Thymus (tissue), 2 donors: ENCODE data around the gene SRD5A1. TPM values are rescaled to one million over a fixed set of nuclear protein-coding genes. Genes with fewer than 3 reads are reported as not detected.

Experiments
- polyA plus RNA-seq: library from polyadenylated mRNA; stranded (reverse); fragments of 200-250 nt; gene quantifications from one replicate; pipeline ENCODE4 v1.2.3, GENCODE V29; 2013
- total RNA-seq: library from RNA; stranded (reverse); fragments of 120-200 nt; gene quantifications from one replicate; pipeline ENCODE4 v1.2.4, GENCODE V29; 2013
- donor health status: healthy.

The SRD5A1 gene
- total and polyA plus RNA-seq, 2 donors: 6.9 to 10.2 TPM

Other genes with a start within 250 kb of the SRD5A1 start
- 0.42 TPM for gene UBE2QL1, start 184.6 kb upstream of the SRD5A1 start, total RNA-seq
- 1.1 TPM for gene UBE2QL1, start 184.6 kb upstream of the SRD5A1 start, polyA plus RNA-seq
- gene NSUN2, start 396 bp upstream of the SRD5A1 start, total RNA-seq: 43.9 TPM
- 68.1 TPM for gene NSUN2, start 396 bp upstream of the SRD5A1 start, polyA plus RNA-seq
- gene TENT4A, start 80.0 kb downstream of the SRD5A1 start, total RNA-seq: 8.4 TPM
- gene TENT4A, start 80.0 kb downstream of the SRD5A1 start, polyA plus RNA-seq: 18.7 TPM